ENCODE data around the gene LACTB.

The LACTB gene

DNA sequence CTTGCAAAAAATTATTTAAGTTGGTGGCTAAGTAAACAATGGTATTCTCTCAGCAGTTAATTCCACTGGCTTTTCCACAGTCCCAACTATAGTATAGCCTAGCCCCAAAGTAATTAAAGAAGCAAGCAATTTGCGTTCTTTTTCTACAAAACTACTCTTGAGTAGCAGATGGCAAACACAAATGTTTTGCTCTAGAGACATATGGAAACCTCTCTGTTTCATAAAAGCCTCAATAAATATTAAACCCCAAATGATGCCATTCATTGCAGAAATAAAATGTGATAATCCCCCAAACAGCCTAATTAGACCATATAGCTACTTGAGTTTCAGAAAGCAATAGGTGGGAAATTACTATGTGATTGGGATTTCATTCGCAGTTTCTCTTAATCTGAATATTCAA lies 59.1 kb downstream of the LACTB start:
- no peaks in the 10 kb centered on the region for H3K79me2 ChIP-seq (ENCODE audit: control insufficient read depth, insufficient read depth, low read length, poor library complexity)
- no peak overlapping the region for H4K91ac ChIP-seq (ENCODE audit: low read depth, low read length)
- H3K18ac ChIP-seq (ENCODE audit: low read length) = no peak overlapping the region
- no peaks in the 10 kb centered on the region for H3K36me3 ChIP-seq (ENCODE audit: control insufficient read depth in 1 of 2, insufficient read depth in 2 of 2, low read length in 2 of 2)
- no peak overlapping the region for H2BK5ac ChIP-seq (ENCODE audit: low read depth, low read length, poor library complexity)
- DNase-seq = no peak
- H2AK5ac ChIP-seq (ENCODE audit: low read length) = no peak overlapping the region
- H3K9me3 ChIP-seq (ENCODE audit: insufficient read depth, low read depth, low read length) = no peaks in the 10 kb centered on the region
- no peak overlapping the region for H3K4me3 ChIP-seq (ENCODE audit: low read depth, low read length)
- H3K27ac ChIP-seq (ENCODE audit: low read depth, low read length) = no peak overlapping the region
- H3K4me1 ChIP-seq (ENCODE audit: control insufficient read depth in 1 of 2, insufficient read depth in 2 of 2, low read length in 2 of 2) = peaks cover 0 to 2% of the 10 kb centered on the region in 2 experiments
- H3K23ac ChIP-seq (ENCODE audit: low read length) = no peak overlapping the region
- no peak overlapping the region for H2BK120ac ChIP-seq (ENCODE audit: insufficient read depth, low read length, poor library complexity)
- H2BK12ac ChIP-seq (ENCODE audit: low read length) = no peak overlapping the region
- H3K14ac ChIP-seq (ENCODE audit: low read length) = no peak overlapping the region
- no peak overlapping the region for H3K4ac ChIP-seq (ENCODE audit: low read depth, low read length)
- H3K79me1 ChIP-seq (ENCODE audit: low read length) = peaks cover 6% of the 10 kb centered on the region
- WGBS (ENCODE audit: extremely low coverage, insufficient coverage, insufficient read length) = no CpG with 5 or more reads among the region's 2 CpGs
- no peak overlapping the region for H3K9ac ChIP-seq (ENCODE audit: low read length)
- H4K12ac ChIP-seq (ENCODE audit: low read depth, low read length) = no peak overlapping the region
- no peak overlapping the region for H3K4me2 ChIP-seq (ENCODE audit: low read length)
- H2AFZ ChIP-seq (ENCODE audit: insufficient read depth, low read length, poor library complexity) = no peak overlapping the region
- no peak overlapping the region for H4K8ac ChIP-seq (ENCODE audit: low read depth, low read length)
- no peaks in the 10 kb centered on the region for H3K27me3 ChIP-seq (ENCODE audit: insufficient read depth, low read length)

DNA sequence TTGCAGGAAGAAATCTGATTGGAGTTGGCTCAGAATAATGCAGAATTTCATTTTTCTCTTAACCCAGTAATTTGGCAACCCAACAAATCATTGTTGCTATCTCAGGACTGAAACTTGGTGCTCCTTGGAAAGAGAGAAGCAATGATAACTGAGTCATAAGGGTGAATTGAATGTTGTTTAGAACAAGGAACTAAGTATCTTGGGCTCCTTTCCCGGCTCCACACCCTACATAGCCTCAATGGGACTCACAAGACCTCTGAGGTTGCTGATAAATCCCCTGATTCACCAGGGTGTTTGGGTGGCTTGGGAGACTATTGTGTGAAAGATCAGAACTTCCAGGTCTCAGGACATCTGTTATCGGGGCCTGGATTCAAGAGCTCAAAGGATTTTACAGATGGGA lies 60.0 kb downstream of the LACTB start:
- Histone ChIP-seq H3K23ac (ENCODE audit: low read length) (no peak overlapping the region), H3K4me1 (ENCODE audit: control insufficient read depth in 1 of 2, insufficient read depth in 2 of 2, low read length in 2 of 2) (peaks cover 0 to 2% of the 10 kb centered on the region in 2 experiments), H3K9ac (ENCODE audit: low read length) (no peak overlapping the region), H4K91ac (ENCODE audit: low read depth, low read length) (no peak overlapping the region), H3K14ac (ENCODE audit: low read length) (no peak overlapping the region), H3K4ac (ENCODE audit: low read depth, low read length) (no peak overlapping the region), H2BK120ac (ENCODE audit: insufficient read depth, low read length, poor library complexity) (no peak overlapping the region), H2BK5ac (ENCODE audit: low read depth, low read length, poor library complexity) (no peak overlapping the region), H3K4me2 (ENCODE audit: low read length) (no peak overlapping the region), H3K9me3 (ENCODE audit: insufficient read depth, low read depth, low read length) (no peaks in the 10 kb centered on the region), H4K8ac (ENCODE audit: low read depth, low read length) (no peak overlapping the region), H3K18ac (ENCODE audit: low read length) (no peak overlapping the region), H3K27me3 (ENCODE audit: insufficient read depth, low read length) (no peaks in the 10 kb centered on the region), H3K79me2 (ENCODE audit: control insufficient read depth, insufficient read depth, low read length, poor library complexity) (no peaks in the 10 kb centered on the region), H3K4me3 (ENCODE audit: low read depth, low read length) (no peak overlapping the region), H2AK5ac (ENCODE audit: low read length) (no peak overlapping the region), H3K79me1 (ENCODE audit: low read length) (peaks cover 4% of the 10 kb centered on the region), H3K36me3 (ENCODE audit: control insufficient read depth in 1 of 2, insufficient read depth in 2 of 2, low read length in 2 of 2) (no peaks in the 10 kb centered on the region), H2BK12ac (ENCODE audit: low read length) (no peak overlapping the region), H2AFZ (ENCODE audit: insufficient read depth, low read length, poor library complexity) (no peak overlapping the region), H4K12ac (ENCODE audit: low read depth, low read length) (no peak overlapping the region), H3K27ac (ENCODE audit: low read depth, low read length) (no peak overlapping the region)
- no CpG with 5 or more reads among the region's 2 CpGs for whole genome bisulfite sequencing (ENCODE audit: extremely low coverage, insufficient coverage, insufficient read length)
- no peak for DNase-seq

GRCh38 chr15:63185206-63185605 lies 63.5 kb downstream of the LACTB start:
- Histone ChIP-seq H3K79me2 (ENCODE audit: control insufficient read depth, insufficient read depth, low read length, poor library complexity) (peaks cover 4% of the 10 kb centered on the region), H3K9me3 (ENCODE audit: insufficient read depth, low read depth, low read length) (no peaks in the 10 kb centered on the region), H3K4me2 (ENCODE audit: low read length) (no peak overlapping the region), H4K12ac (ENCODE audit: low read depth, low read length) (no peak overlapping the region), H3K4ac (ENCODE audit: low read depth, low read length) (no peak overlapping the region), H3K23ac (ENCODE audit: low read length) (no peak overlapping the region), H2BK12ac (ENCODE audit: low read length) (peak overlapping the region; percentile 69), H2BK5ac (ENCODE audit: low read depth, low read length, poor library complexity) (no peak overlapping the region), H3K4me3 (ENCODE audit: low read depth, low read length) (no peak overlapping the region), H3K27ac (ENCODE audit: low read depth, low read length) (no peak overlapping the region), H3K14ac (ENCODE audit: low read length) (no peak overlapping the region), H2AK5ac (ENCODE audit: low read length) (no peak overlapping the region), H4K91ac (ENCODE audit: low read depth, low read length) (no peak overlapping the region), H3K36me3 (ENCODE audit: control insufficient read depth in 1 of 2, insufficient read depth in 2 of 2, low read length in 2 of 2) (no peaks in the 10 kb centered on the region), H4K8ac (ENCODE audit: low read depth, low read length) (no peak overlapping the region), H3K4me1 (ENCODE audit: control insufficient read depth in 1 of 2, insufficient read depth in 2 of 2, low read length in 2 of 2) (peaks cover 0 to 9% of the 10 kb centered on the region in 2 experiments), H3K27me3 (ENCODE audit: insufficient read depth, low read length) (no peaks in the 10 kb centered on the region), H3K79me1 (ENCODE audit: low read length) (peaks cover 4% of the 10 kb centered on the region), H2AFZ (ENCODE audit: insufficient read depth, low read length, poor library complexity) (no peak overlapping the region), H3K9ac (ENCODE audit: low read length) (no peak overlapping the region), H2BK120ac (ENCODE audit: insufficient read depth, low read length, poor library complexity) (no peak overlapping the region), H3K18ac (ENCODE audit: low read length) (no peak overlapping the region)
- no CpG with 5 or more reads among the region's 2 CpGs for WGBS (ENCODE audit: extremely low coverage, insufficient coverage, insufficient read length)
- no peak for DNase-seq

GRCh38 chr15:63186065-63186464 lies 64.4 kb downstream of the LACTB start:
- Histone ChIP-seq H2BK120ac (ENCODE audit: insufficient read depth, low read length, poor library complexity) (no peak overlapping the region), H2BK5ac (ENCODE audit: low read depth, low read length, poor library complexity) (no peak overlapping the region)

More at GRCh38 chr15:63186065-63186464, 64.4 kb downstream of the LACTB start:
- Histone ChIP-seq H2AK5ac (ENCODE audit: low read length) (no peak overlapping the region), H2AFZ (ENCODE audit: insufficient read depth, low read length, poor library complexity) (no peak overlapping the region), H3K14ac (ENCODE audit: low read length) (no peak overlapping the region), H4K8ac (ENCODE audit: low read depth, low read length) (no peak overlapping the region), H3K79me1 (ENCODE audit: low read length) (peaks cover 4% of the 10 kb centered on the region), H3K27me3 (ENCODE audit: insufficient read depth, low read length) (no peaks in the 10 kb centered on the region), H3K4me3 (ENCODE audit: low read depth, low read length) (no peak overlapping the region), H3K18ac (ENCODE audit: low read length) (no peak overlapping the region), H3K27ac (ENCODE audit: low read depth, low read length) (peak overlapping the region; percentile 37), H4K12ac (ENCODE audit: low read depth, low read length) (no peak overlapping the region), H3K9me3 (ENCODE audit: insufficient read depth, low read depth, low read length) (no peaks in the 10 kb centered on the region), H4K91ac (ENCODE audit: low read depth, low read length) (no peak overlapping the region), H3K79me2 (ENCODE audit: control insufficient read depth, insufficient read depth, low read length, poor library complexity) (peaks cover 4% of the 10 kb centered on the region), H3K4ac (ENCODE audit: low read depth, low read length) (no peak overlapping the region), H3K4me2 (ENCODE audit: low read length) (no peak overlapping the region), H2BK12ac (ENCODE audit: low read length) (no peak overlapping the region), H3K36me3 (ENCODE audit: control insufficient read depth in 1 of 2, insufficient read depth in 2 of 2, low read length in 2 of 2) (no peaks in the 10 kb centered on the region), H3K4me1 (ENCODE audit: control insufficient read depth in 1 of 2, insufficient read depth in 2 of 2, low read length in 2 of 2) (peaks cover 0 to 9% of the 10 kb centered on the region in 2 experiments), H3K9ac (ENCODE audit: low read length) (no peak overlapping the region), H3K23ac (ENCODE audit: low read length) (no peak overlapping the region)
- no CpG with 5 or more reads among the region's 2 CpGs for WGBS (ENCODE audit: extremely low coverage, insufficient coverage, insufficient read length)
- DNase-seq = peak; percentile 78 to 92
